ENCODE results near the gene GNAI3. TPM values are rescaled to one million over a fixed set of nuclear protein-coding genes. Genes with fewer than 3 reads are reported as not detected.

The GNAI3 gene
- total and polyA plus RNA-seq, 4 donors, result 2.7 to 10.4 (median 6.5) TPM

- no peak overlapping the region for H3K27ac ChIP-seq (ENCODE audit: low read depth in 1 of 2, low read length in 1 of 2)
- WGBS, 2 donors, result 72 to 80% methylated on average over 8 of the region's 8 CpGs
- no peak overlapping the region for H3K4me3 ChIP-seq
- no peaks in the 10 kb centered on the region for H3K27me3 ChIP-seq (ENCODE audit: control insufficient read depth in 3 of 3, insufficient read depth in 3 of 3, low read length in 2 of 3)
- H3K9ac ChIP-seq (ENCODE audit: insufficient read depth in 1 of 2, low read length in 2 of 2), result peak overlapping the region in 1 of 2 donors; percentile 17
- no peak for TF ChIP-seq CTCF (IDR thresholded peaks at IDR 0.05; ENCODE audit: control extremely low read depth, extremely low read depth)
- ATAC-seq (ENCODE audit: insufficient read depth, low FRiP score) (no peak), DNase-seq (peak in 1 of 3 donors; percentile 29)
- H3K4me1 ChIP-seq (ENCODE audit: control insufficient read depth in 5 of 5, insufficient read depth in 5 of 5, low read length in 5 of 5), result peaks cover 0 to 25% (median 12%) of the 10 kb centered on the region in 5 donors
- no peaks in the 10 kb centered on the region for H3K9me3 ChIP-seq (ENCODE audit: control insufficient read depth in 4 of 4, insufficient read depth in 3 of 4, low read length in 3 of 4)
- H3K36me3 ChIP-seq (ENCODE audit: control insufficient read depth in 4 of 4, insufficient read depth in 4 of 4, low read length in 4 of 4), result no peaks in the 10 kb centered on the region
Measured at GRCh38 chr1:109529881-109530456, 18.4 kb upstream of the GNAI3 start.

GRCh38 chr1:109530457-109531087 is 17.8 kb upstream of the GNAI3 start:
- no peak for TF ChIP-seq CTCF (IDR thresholded peaks at IDR 0.05; ENCODE audit: control extremely low read depth, extremely low read depth)
- no peak for ATAC-seq (ENCODE audit: insufficient read depth, low FRiP score)
- Histone ChIP-seq H3K36me3 (ENCODE audit: control insufficient read depth in 4 of 4, insufficient read depth in 4 of 4, low read length in 4 of 4) (no peaks in the 10 kb centered on the region), H3K27ac (ENCODE audit: low read depth in 1 of 2, low read length in 1 of 2) (no peak overlapping the region), H3K4me1 (ENCODE audit: control insufficient read depth in 5 of 5, insufficient read depth in 5 of 5, low read length in 5 of 5) (peaks cover 0 to 25% (median 12%) of the 10 kb centered on the region in 5 donors), H3K27me3 (ENCODE audit: control insufficient read depth in 3 of 3, insufficient read depth in 3 of 3, low read length in 2 of 3) (no peaks in the 10 kb centered on the region), H3K9me3 (ENCODE audit: control insufficient read depth in 4 of 4, insufficient read depth in 3 of 4, low read length in 3 of 4) (no peaks in the 10 kb centered on the region), H3K9ac (ENCODE audit: insufficient read depth in 1 of 2, low read length in 2 of 2) (peak overlapping the region in 1 of 2 donors; percentile 18), H3K4me3 (no peak overlapping the region)
- DNase-seq, result peak; percentile 83 to 87 (median 86)
- WGBS, 2 donors, result 83 to 86% methylated on average over 13 of the region's 13 CpGs

GRCh38 chr1:109531380-109531779 is 17.0 kb upstream of the GNAI3 start:
- Histone ChIP-seq H3K9me3 (ENCODE audit: control insufficient read depth in 4 of 4, insufficient read depth in 3 of 4, low read length in 3 of 4) (no peaks in the 10 kb centered on the region), H3K27me3 (ENCODE audit: control insufficient read depth in 3 of 3, insufficient read depth in 3 of 3, low read length in 2 of 3) (no peaks in the 10 kb centered on the region), H3K36me3 (ENCODE audit: control insufficient read depth in 4 of 4, insufficient read depth in 4 of 4, low read length in 4 of 4) (no peaks in the 10 kb centered on the region), H3K4me1 (ENCODE audit: control insufficient read depth in 5 of 5, insufficient read depth in 5 of 5, low read length in 5 of 5) (peaks cover 0 to 25% (median 12%) of the 10 kb centered on the region in 5 donors), H3K27ac (ENCODE audit: low read depth in 1 of 2, low read length in 1 of 2) (no peak overlapping the region), H3K4me3 (no peak overlapping the region), H3K9ac (ENCODE audit: insufficient read depth in 1 of 2, low read length in 2 of 2) (no peak overlapping the region)
- DNase-seq, result no peak
- WGBS, 2 donors, result 73 to 90% methylated on average over 4 of the region's 4 CpGs
- no peak for ATAC-seq (ENCODE audit: insufficient read depth, low FRiP score)
- no peak for TF ChIP-seq CTCF (IDR thresholded peaks at IDR 0.05; ENCODE audit: control extremely low read depth, extremely low read depth)

All from lung (tissue), 12 donors.